GF-D8 (cell line): ENCODE results near the gene CUTA.

ENCODE experiments used
- DNase-seq: peaks from one replicate; lab custom pipeline; 2025; lab: John Stamatoyannopoulos, UW

Gene CUTA

GRCh38 chr6:33423777-33424176 is 5.9 kb upstream of the CUTA start:
- no peak for DNase-seq

DNA sequence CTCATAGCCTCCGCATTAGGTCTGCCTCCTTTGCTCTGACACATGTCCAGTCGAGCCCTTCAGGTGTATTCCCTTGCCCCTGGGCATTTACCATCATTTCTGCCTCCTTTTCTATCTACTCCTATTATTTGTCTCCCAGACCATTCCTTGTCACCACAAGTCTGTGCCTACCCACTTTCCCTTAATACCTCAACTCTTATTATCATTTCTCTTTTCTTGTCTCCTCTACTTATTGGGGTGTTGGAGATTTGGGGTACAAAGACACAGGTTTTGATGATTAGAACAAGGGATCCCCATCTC is 3.4 kb upstream of the CUTA start:
- DNase-seq, result no peak

GRCh38 chr6:33420491-33421343 is 2.8 kb upstream of the CUTA start:
- DNase-seq, result no peak

DNA sequence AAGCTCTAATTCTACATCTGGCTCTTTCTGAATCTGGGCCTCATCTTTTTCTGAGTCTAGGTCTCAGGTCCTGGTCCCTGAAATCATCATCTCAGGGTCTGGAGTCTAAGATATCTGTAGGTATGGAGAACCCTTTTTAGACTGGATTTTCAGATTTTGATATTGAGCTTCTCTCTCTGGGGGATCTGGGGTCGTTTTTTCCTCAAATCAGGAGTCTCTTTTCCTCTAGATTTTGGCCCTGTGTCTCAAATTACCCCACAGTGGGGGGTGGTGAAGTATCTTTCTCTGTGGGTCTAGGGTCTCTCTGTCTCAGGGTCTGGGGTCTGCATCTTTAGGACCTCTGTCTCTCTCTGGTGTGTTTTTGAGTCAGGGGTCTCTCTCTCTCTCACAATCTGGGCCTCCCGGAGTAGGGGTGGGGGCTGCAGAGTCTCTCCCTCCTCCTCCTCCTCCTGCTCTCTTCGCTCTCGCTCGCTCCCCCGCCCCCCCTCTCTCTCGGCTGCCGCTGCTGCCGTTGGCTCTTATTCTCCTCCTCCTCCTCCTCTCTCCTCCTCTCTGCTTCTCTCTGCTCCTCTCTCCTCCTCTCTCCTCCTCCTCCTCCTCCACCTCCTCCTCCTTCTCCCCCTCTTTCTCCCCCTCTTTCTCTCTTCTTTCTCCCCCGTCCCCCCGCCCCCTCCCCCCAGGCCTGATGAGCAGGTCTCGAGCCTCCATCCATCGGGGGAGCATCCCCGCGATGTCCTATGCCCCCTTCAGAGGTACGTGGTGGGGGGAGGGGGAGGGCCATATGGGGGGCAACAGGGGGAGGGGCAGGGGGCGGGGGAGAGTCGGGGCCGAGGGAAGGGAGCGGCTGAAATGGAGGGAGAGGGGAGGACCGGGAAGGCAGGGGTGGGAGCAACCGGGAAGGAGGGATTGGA is 1.9 kb upstream of the CUTA start, which contains the start of gene SYNGAP1:
SYNGAP1 (plus strand) TSS at position 486 of the 911 bp plus-strand sequence; CDS start at position 686, 200 bp downstream.
- no peak for DNase-seq

GRCh38 chr6:33418690-33419291 is 884 bp upstream of the CUTA start:
- no peak for DNase-seq

DNA sequence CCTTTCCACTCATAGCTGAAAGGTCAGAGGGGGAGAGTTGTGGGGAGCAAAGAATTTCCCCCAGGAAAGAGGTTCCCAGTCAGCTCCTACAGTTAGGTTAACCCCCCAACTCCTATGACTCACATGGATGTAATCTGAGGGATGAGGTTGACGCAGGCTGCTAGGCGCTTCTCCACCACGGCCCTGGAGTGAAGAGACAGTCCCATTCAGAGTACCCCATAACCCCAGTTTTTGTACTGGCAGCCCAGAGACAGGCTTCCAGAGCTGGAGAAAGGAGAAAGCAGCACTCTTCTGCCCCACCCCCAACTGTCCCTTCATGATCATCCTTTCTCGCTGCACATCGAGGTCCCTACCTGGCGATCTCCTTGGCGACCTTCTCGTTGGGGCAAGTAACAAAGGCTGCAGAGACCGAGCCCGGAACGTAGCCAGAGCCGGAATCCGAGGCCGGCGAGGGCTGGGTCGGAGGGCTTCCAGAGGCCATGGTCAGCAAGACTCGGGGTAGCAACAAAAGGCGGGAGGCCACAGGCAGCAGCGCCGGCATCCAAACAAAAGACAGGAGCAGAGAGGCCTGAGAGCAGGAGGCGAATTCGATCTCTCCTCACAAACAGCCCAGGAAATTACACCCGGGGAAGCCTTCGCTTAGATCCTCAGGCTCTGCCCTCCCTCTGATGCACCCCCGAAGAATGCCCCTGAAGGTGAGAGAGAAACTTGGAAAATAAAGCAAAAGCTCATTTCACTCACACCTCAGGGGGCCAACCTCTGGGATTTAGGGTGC is 592 bp downstream of the CUTA start:
- no peak for DNase-seq

GRCh38 chr6:33416386-33417127 is 1.4 kb downstream of the CUTA start:
- DNase-seq, result no peak

DNA sequence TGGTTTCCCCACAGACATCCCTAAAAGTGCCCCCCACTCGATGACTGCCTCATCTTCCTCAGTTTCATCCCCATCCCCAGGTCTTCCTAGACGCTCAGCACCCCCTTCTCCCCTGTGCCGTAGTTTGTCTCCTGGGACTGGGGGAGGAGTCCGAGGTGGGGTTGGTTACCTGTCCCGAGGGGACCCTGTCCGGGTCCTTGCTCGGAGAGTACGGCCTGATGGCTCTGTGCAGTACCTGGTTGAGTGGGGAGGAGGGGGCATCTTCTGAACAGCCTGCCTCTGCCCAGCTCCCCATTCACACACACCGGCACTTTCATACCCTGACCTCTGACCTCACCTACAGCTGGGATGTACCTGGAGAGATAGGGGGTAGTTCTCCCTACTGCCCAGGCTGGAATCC is 2.1 kb downstream of the CUTA start:
- no peak for DNase-seq

GRCh38 chr6:33414592-33415271 is 3.2 kb downstream of the CUTA start:
- DNase-seq, result no peak

DNA sequence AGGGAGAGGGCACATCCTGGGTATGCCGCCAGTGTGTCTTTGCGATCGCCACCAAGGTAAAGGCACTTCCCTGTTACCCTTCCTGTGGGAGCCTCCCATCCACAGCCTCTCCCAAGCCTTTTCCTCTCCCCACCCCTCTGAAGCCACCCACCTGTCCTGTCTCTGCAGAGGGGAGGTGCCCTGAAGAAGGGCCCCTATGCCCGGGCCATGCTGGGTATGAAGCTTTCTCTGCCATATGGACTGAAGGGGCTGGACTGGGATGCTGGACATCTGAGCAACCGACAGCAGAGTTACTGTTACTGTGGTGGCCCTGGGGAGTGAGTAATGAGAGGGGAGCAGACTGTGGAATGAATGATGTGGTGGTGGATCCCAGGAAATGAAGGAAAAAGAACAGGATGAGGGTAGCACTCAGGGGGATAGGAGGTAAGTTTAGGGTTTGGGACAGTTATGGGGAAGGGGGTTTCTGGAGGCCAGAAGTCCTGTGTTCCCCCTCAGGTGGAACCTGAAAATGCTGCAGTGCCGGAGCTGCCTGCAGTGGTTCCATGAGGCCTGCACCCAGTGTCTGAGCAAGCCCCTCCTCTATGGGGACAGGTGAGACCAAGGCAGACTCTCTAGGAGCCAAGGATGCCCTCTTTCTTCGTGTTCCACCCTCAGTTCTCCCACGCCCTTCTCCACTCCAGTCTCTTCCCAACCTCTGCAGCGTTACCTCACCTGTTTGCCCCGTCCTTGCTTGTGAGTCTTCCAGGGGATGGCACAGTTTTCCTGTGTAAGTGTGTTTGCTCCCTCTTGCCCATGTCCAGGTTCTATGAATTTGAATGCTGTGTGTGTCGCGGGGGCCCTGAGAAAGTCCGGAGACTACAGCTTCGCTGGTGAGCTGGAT is 4.4 kb downstream of the CUTA start:
- DNase-seq, result no peak

GRCh38 chr6:33412140-33413009 is 5.5 kb downstream of the CUTA start:
- no peak for DNase-seq

- no peak for DNase-seq
These were observed 6.3 kb downstream of the CUTA start for GRCh38 chr6:33411632-33412005.

DNA sequence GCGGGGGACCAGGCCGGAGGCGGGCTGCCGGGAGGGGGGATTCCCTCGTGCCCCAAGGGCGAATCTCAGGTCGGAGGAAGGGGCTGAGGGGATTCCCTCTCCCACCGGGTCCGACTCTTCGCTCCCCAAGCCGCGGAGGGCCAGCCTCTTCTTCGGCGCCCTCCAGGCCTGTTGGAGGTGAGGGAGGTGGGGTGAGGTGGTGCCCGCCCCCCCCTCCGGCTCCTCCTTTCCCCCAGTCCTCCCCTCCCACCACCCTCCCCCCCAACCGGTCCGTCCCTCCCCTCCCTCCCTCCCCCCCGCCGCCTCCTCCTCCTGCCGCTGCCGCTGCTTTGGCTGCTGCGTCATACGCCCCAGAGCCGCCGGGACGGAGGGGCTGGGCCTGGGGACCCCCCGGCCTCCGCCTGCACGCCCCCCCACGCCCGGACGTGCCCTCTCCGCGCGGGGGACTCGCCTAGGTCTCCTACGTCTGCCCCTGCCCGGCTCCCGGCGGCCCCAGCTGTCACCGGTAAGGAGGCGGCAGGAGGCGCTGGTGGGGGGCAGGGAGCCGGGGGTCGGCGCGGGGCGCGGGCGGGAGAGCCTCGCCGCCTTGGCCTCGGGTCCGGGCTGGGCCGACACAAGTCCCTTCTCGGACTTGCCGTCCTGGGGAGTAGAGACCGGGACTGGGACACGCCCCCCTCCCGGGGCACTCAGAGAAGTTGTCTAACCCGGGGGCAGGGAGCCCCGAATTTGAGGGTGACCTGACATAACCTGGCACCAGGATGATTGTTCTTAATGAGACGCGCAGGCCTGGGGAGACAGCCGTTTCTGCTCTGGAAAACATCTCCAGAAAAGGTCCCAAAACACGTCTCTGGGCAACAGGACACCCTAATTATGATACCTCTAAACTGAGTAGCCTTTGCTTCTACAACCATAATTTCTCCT is 6.9 kb downstream of the CUTA start, which contains the start of gene PHF1:
PHF1 (plus strand) TSS at position 304 of the 921 bp plus-strand sequence. CDS start 1,250 bp downstream, outside the sequence.
- DNase-seq, result no peak

- DNase-seq, result peak; percentile 87
These were observed 7.7 kb downstream of the CUTA start for GRCh38 chr6:33410050-33410710.

- DNase-seq, result peak; percentile 17
These were observed 10.7 kb downstream of the CUTA start for GRCh38 chr6:33407132-33407718.

DNA sequence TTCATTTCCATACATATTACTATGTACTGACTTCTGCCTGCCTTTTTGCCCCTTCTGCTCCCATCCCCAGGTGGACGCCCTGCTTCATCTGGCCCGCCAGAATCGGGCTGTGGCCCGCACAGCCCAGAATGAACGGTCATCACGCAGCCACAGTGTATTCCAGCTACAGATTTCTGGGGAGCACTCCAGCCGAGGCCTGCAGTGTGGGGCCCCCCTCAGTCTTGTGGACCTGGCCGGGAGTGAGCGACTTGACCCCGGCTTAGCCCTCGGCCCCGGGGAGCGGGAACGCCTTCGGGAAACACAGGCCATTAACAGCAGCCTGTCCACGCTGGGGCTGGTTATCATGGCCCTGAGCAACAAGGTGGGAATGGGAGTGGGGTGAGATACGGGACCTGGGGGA is 11.8 kb downstream of the CUTA start:
- DNase-seq, result no peak
